ENCODE data around the gene CBR1. TPM values are rescaled to one million over a fixed set of nuclear protein-coding genes. Genes with fewer than 3 reads are reported as not detected.

Gene CBR1
- total and polyA plus RNA-seq, 9 of the 15 experiments (the other 6 are each of a cell fraction or from before 2014, with no cell fraction given) = 2.5 to 33.8 (median 15.1) TPM

DNA sequence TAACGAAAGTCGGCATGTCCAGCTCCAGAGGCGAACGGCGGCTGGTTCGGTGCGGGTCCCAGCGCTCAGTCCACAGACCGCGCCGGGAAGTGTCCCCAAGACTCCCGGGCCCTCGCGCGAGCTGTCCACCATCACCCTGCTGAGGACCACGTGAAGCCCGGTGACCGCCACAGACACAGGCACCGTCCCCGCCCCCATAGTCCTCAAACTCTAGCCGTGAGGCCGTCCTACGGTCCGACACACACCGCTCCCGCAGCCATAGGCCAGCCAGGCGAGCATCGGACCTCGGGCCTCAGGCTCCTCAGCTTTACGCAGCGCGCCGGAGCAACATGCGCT lies 10.0 kb upstream of the CBR1 start (continued):
- TF ChIP-seq ZNF124 (CRISPR knock-in tag; IDR thresholded peaks at IDR 0.05) (0 out of 2 replicates have a peak, but pooled peaks have one; percentile 25), HDAC6 (IDR thresholded peaks at IDR 0.05; ENCODE audit: low read depth, low read length) (0 out of 2 replicates have a peak, but pooled peaks have one; percentile 25), ARID2 (IDR thresholded peaks at IDR 0.05) (0 out of 2 replicates have a peak, but pooled peaks have one; percentile 17), ZNF764 (CRISPR knock-in tag; IDR thresholded peaks at IDR 0.05; ENCODE audit: low read depth) (no peak), ERF (CRISPR knock-in tag; IDR thresholded peaks at IDR 0.05) (peak; percentile 44; the same call in 1 of the 2 replicates), USF2 (CRISPR knock-in tag; IDR thresholded peaks at IDR 0.05) (peak; percentile 51; the same call in 1 of the 2 replicates), MAX (CRISPR knock-in tag; IDR thresholded peaks at IDR 0.05) (no peak), ZSCAN29 (IDR thresholded peaks at IDR 0.05) (0 out of 2 replicates have a peak, but pooled peaks have one; percentile 29), THAP12 (CRISPR knock-in tag; IDR thresholded peaks at IDR 0.05) (0 out of 2 replicates have a peak, but pooled peaks have one; percentile 10)
- TF ChIP-seq, protein P1, sequence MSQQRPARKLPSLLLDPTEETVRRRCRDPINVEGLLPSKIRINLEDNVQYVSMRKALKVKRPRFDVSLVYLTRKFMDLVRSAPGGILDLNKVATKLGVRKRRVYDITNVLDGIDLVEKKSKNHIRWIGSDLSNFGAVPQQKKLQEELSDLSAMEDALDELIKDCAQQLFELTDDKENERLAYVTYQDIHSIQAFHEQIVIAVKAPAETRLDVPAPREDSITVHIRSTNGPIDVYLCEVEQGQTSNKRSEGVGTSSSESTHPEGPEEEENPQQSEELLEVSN (IDR thresholded peaks at IDR 0.05; ENCODE audit: borderline replicate concordance in 1 of 2, extremely low read depth in 1 of 2, insufficient read depth in 1 of 2, insufficient read length in 1 of 2, low read depth in 1 of 2, low read length in 1 of 2, poor library complexity in 1 of 2, severe bottlenecking in 1 of 2) = peak in 1 of 2 experiments; percentile 67
- TF ChIP-seq, protein P2, sequence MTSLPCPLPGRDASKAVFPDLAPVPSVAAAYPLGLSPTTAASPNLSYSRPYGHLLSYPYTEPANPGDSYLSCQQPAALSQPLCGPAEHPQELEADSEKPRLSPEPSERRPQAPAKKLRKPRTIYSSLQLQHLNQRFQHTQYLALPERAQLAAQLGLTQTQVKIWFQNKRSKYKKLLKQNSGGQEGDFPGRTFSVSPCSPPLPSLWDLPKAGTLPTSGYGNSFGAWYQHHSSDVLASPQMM (CRISPR knock-in tag; IDR thresholded peaks at IDR 0.05) = no peak

All from K562 (cell line).